DOHH2 (cell line): ENCODE data around the gene KCNN3.

ENCODE experiments used
- EZH2phosphoT487 ChIP-seq: fragments of 200-600 bp; sonication (generic); IDR thresholded peaks from 2 replicates; pipeline ENCODE4 v1.6.1; 2017; ENCODE audit warnings: borderline replicate concordance, mild to moderate bottlenecking, antibody characterized with exemption, low read length, moderate library complexity, mixed read lengths
- TF ChIP-seq, protein P1 (sequence below): fragments of 200-600 bp; sonication (generic); IDR thresholded peaks from one replicate; pipeline ENCODE4 v1.5.1; 2014; ENCODE audit warnings: antibody characterized with exemption, mild to moderate bottlenecking, low read depth, low read length; ENCODE audit not compliant: poor library complexity, severe bottlenecking

DNA sequence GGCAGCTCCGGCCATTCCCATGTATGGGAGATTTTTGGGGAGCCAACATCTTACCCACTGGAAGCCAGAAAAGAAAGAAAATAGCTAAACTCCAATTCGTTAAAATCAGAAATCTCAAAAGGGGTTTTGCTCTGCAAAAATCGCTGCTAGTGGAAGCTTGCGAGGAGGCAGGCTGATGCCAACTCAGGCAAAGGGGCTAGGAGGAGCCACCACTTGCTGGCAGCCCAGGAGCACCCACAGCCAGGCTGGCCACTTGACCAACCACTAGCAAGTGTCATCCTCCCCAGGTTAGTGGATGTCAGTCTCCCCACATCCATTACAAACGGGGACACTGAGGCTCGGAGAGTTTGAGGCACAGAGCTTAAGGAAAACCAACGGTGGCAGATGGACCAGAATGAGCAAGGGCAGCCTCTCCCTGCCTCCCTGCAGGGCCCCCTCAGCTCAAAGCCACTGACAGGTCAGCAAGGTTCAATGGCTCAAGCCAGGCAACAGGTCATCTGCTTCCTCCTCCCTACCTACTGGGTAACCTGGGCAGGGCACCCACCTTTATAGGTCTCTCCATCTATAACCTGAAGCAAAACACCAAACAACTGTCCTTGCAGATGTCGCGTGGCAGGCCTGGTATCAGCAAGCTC is 10.8 kb downstream of the KCNN3 start:
- TF ChIP-seq, protein P1, sequence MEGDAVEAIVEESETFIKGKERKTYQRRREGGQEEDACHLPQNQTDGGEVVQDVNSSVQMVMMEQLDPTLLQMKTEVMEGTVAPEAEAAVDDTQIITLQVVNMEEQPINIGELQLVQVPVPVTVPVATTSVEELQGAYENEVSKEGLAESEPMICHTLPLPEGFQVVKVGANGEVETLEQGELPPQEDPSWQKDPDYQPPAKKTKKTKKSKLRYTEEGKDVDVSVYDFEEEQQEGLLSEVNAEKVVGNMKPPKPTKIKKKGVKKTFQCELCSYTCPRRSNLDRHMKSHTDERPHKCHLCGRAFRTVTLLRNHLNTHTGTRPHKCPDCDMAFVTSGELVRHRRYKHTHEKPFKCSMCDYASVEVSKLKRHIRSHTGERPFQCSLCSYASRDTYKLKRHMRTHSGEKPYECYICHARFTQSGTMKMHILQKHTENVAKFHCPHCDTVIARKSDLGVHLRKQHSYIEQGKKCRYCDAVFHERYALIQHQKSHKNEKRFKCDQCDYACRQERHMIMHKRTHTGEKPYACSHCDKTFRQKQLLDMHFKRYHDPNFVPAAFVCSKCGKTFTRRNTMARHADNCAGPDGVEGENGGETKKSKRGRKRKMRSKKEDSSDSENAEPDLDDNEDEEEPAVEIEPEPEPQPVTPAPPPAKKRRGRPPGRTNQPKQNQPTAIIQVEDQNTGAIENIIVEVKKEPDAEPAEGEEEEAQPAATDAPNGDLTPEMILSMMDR = no peak
- TF ChIP-seq EZH2phosphoT487 = no peak
